Loucy (cell line): ENCODE data around the gene RHBDD2.
"Not testable (repeated sequence)": the region's sequence is repeated elsewhere in the genome, so short reads cannot be mapped to it uniquely, and the experiment has no call there.

Experiments
- H2AFZ ChIP-seq: fragments of 200-600 bp; sonication (generic); 2 replicates; pipeline ENCODE4 v1.6.0; 2016; ENCODE audit warnings: antibody characterized with exemption, mild to moderate bottlenecking, low read length, moderate library complexity
- H3F3A ChIP-seq: fragments of 200-600 bp; 2 replicates; pipeline ENCODE4 v1.6.0; 2016; ENCODE audit warnings: antibody characterized with exemption, low read depth, mild to moderate bottlenecking
- H3K27me3 ChIP-seq: fragments of 200-600 bp; sonication (generic); 2 replicates; pipeline ENCODE4 v1.6.1; 2014; ENCODE audit warnings: low read length, mild to moderate bottlenecking; ENCODE audit not compliant: insufficient read depth, poor library complexity, severe bottlenecking
- H3K36me3 ChIP-seq: fragments of 200-600 bp; sonication (generic); 2 replicates; pipeline ENCODE4 v1.6.1; 2016; ENCODE audit warnings: low read length; ENCODE audit not compliant: insufficient read depth
- H3K4me1 ChIP-seq: fragments of 200-600 bp; sonication (generic); 2 replicates; pipeline ENCODE4 v1.5.1; 2014; ENCODE audit warnings: low read length, mild to moderate bottlenecking; ENCODE audit not compliant: insufficient read depth, poor library complexity, severe bottlenecking
- H3K4me2 ChIP-seq: fragments of 200-600 bp; sonication (generic); 2 replicates; pipeline ENCODE4 v1.6.0; 2014; ENCODE audit warnings: antibody characterized with exemption, low read length, low read depth, mild to moderate bottlenecking; ENCODE audit not compliant: poor library complexity, severe bottlenecking
- H3K4me3 ChIP-seq: fragments of 200-600 bp; sonication (generic); 2 replicates; pipeline ENCODE4 v1.5.1; 2014; ENCODE audit warnings: low read length, mild to moderate bottlenecking, mixed read lengths; ENCODE audit not compliant: poor library complexity, severe bottlenecking
- H3K79me2 ChIP-seq: fragments of 200-600 bp; sonication (generic); 2 replicates; pipeline ENCODE4 v1.6.1; 2014; ENCODE audit warnings: low read length; ENCODE audit not compliant: insufficient read depth
- H3K9ac ChIP-seq: fragments of 200-600 bp; sonication (generic); 2 replicates; pipeline ENCODE4 v1.6.0; 2014; ENCODE audit warnings: mild to moderate bottlenecking, low read depth, low read length, moderate library complexity; ENCODE audit not compliant: poor library complexity, severe bottlenecking
- H3K9me2 ChIP-seq: fragments of 200-600 bp; sonication (generic); replicated peaks from 2 replicates; pipeline ENCODE4 v1.6.1; 2016; ENCODE audit warnings: low read depth, low read length, mixed read lengths
- H3K9me3 ChIP-seq: fragments of 200-600 bp; sonication (generic); 2 replicates; pipeline ENCODE4 v1.6.1; 2014; ENCODE audit warnings: mild to moderate bottlenecking, antibody characterized with exemption, low read length, low read depth; ENCODE audit not compliant: insufficient read depth
- H4K20me1 ChIP-seq: fragments of 200-600 bp; sonication (generic); 2 replicates; pipeline ENCODE4 v1.6.0; 2014; ENCODE audit warnings: antibody characterized with exemption, low read length, mild to moderate bottlenecking; ENCODE audit not compliant: insufficient read depth, poor library complexity, severe bottlenecking
- CTCF ChIP-seq: fragments of 200-600 bp; sonication (generic); conservative IDR thresholded peaks from 2 replicates; pipeline ENCODE4 v1.5.1; 2014; ENCODE audit warnings: mild to moderate bottlenecking, antibody characterized with exemption, low read length
- EZH2phosphoT487 ChIP-seq: fragments of 200-600 bp; IDR thresholded peaks from 2 replicates; pipeline ENCODE4 v1.6.1; 2018; ENCODE audit warnings: antibody characterized with exemption, mild to moderate bottlenecking, moderate library complexity, borderline replicate concordance

RHBDD2 gene

GRCh38 chr7:75870557-75871161, 8.2 kb upstream of the RHBDD2 start:
- Histone ChIP-seq H4K20me1 (no peaks in the 10 kb centered on the region), H3K4me3 (no peak overlapping the region), H3K9me3 (no peaks in the 10 kb centered on the region), H3K27me3 (no peaks in the 10 kb centered on the region), H3K9ac (no peak overlapping the region), H3F3A (no peaks in the 10 kb centered on the region), H3K79me2 (no peaks in the 10 kb centered on the region), H2AFZ (no peak overlapping the region), H3K36me3 (no peaks in the 10 kb centered on the region), H3K4me1 (no peaks in the 10 kb centered on the region), H3K9me2 (no peaks in the 10 kb centered on the region), H3K4me2 (no peak overlapping the region)
- TF ChIP-seq EZH2phosphoT487 (no peak), CTCF (no peak)

GRCh38 chr7:75872073-75872782, 6.6 kb upstream of the RHBDD2 start:
- no peak overlapping the region for H3K4me3 ChIP-seq
- no peak overlapping the region for H2AFZ ChIP-seq

GRCh38 chr7:75874180-75874579, 4.7 kb upstream of the RHBDD2 start:
- H2AFZ ChIP-seq, H3K79me2 ChIP-seq, H3K9me3 ChIP-seq, H3K27me3 ChIP-seq, H3K9ac ChIP-seq, H3K4me1 ChIP-seq, H4K20me1 ChIP-seq, H3F3A ChIP-seq, H3K9me2 ChIP-seq, H3K36me3 ChIP-seq, H3K4me2 ChIP-seq, H3K4me3 ChIP-seq: not testable (repeated sequence)

More at GRCh38 chr7:75872073-75872782, 6.6 kb upstream of the RHBDD2 start:
- Histone ChIP-seq H4K20me1 (no peaks in the 10 kb centered on the region), H3K36me3 (no peaks in the 10 kb centered on the region), H3K79me2 (no peaks in the 10 kb centered on the region), H3K4me1 (no peaks in the 10 kb centered on the region), H3K27me3 (no peaks in the 10 kb centered on the region), H3K9me3 (no peaks in the 10 kb centered on the region), H3K9ac (no peak overlapping the region), H3K4me2 (no peak overlapping the region), H3F3A (no peaks in the 10 kb centered on the region), H3K9me2 (no peaks in the 10 kb centered on the region)
- TF ChIP-seq EZH2phosphoT487 (no peak), CTCF (no peak)
